ENCODE data around the gene DDRGK1.
A peak's percentile ranks its signal among the peaks of the same experiment; 100 is the strongest.

DDRGK1 gene

GRCh38 chr20:3168079-3168828 lies 36.2 kb downstream of the DDRGK1 start:
- no peaks in the 10 kb centered on the region for H3K9me2 ChIP-seq (replicated peaks; ENCODE audit: control insufficient read depth, low read length)
- no peaks in the 10 kb centered on the region for H3F3A ChIP-seq (ENCODE audit: control insufficient read depth, insufficient read depth)
- H3K79me2 ChIP-seq (ENCODE audit: control insufficient read depth, low read length), result no peaks in the 10 kb centered on the region
- H3K36me3 ChIP-seq (ENCODE audit: control insufficient read depth, low read length), result no peaks in the 10 kb centered on the region
- no peak overlapping the region for H3K27ac ChIP-seq (ENCODE audit: low read depth, low read length)
- peaks cover 5% of the 10 kb centered on the region for H3K4me1 ChIP-seq (ENCODE audit: control insufficient read depth, low read length)
- H3K27me3 ChIP-seq (ENCODE audit: control insufficient read depth, low read length), result peaks cover 42% of the 10 kb centered on the region
- no peaks in the 10 kb centered on the region for H3K9me3 ChIP-seq (ENCODE audit: control insufficient read depth, insufficient read depth, low read length)
- H4K20me1 ChIP-seq (ENCODE audit: control insufficient read depth, insufficient read depth, low read depth, low read length), result no peaks in the 10 kb centered on the region
- H3K4me3 ChIP-seq (ENCODE audit: low read length), result no peak overlapping the region
- H3K4me2 ChIP-seq (ENCODE audit: low read length), result peak overlapping the region; percentile 21; the same call in 1 of the 2 replicates
- TF ChIP-seq CTCF (IDR thresholded peaks at IDR 0.05; ENCODE audit: low read depth, low read length, poor library complexity, severe bottlenecking) (peak; percentile 16), EZH2phosphoT487 (IDR thresholded peaks at IDR 0.05; ENCODE audit: borderline replicate concordance, low read length) (no peak)

- Histone ChIP-seq H3K9me3 (ENCODE audit: control insufficient read depth, insufficient read depth, low read length) (no peaks in the 10 kb centered on the region), H3K9me2 (replicated peaks; ENCODE audit: control insufficient read depth, low read length) (no peaks in the 10 kb centered on the region), H3K27ac (ENCODE audit: low read depth, low read length) (no peak overlapping the region), H4K20me1 (ENCODE audit: control insufficient read depth, insufficient read depth, low read depth, low read length) (no peaks in the 10 kb centered on the region), H3K79me2 (ENCODE audit: control insufficient read depth, low read length) (no peaks in the 10 kb centered on the region), H3F3A (ENCODE audit: control insufficient read depth, insufficient read depth) (no peaks in the 10 kb centered on the region), H3K4me1 (ENCODE audit: control insufficient read depth, low read length) (peaks cover 4% of the 10 kb centered on the region), H3K4me3 (ENCODE audit: low read length) (no peak overlapping the region), H3K36me3 (ENCODE audit: control insufficient read depth, low read length) (no peaks in the 10 kb centered on the region), H3K4me2 (ENCODE audit: low read length) (peak overlapping the region; percentile 21; the same call in 1 of the 2 replicates), H3K27me3 (ENCODE audit: control insufficient read depth, low read length) (peaks cover 42% of the 10 kb centered on the region)
- TF ChIP-seq CTCF (IDR thresholded peaks at IDR 0.05; ENCODE audit: low read depth, low read length, poor library complexity, severe bottlenecking) (no peak), EZH2phosphoT487 (IDR thresholded peaks at IDR 0.05; ENCODE audit: borderline replicate concordance, low read length) (no peak)
These were observed 36.8 kb downstream of the DDRGK1 start for GRCh38 chr20:3167738-3168078.

- Histone ChIP-seq H3K4me3 (ENCODE audit: low read length) (no peak overlapping the region), H3K9me2 (replicated peaks; ENCODE audit: control insufficient read depth, low read length) (no peaks in the 10 kb centered on the region), H3K9me3 (ENCODE audit: control insufficient read depth, insufficient read depth, low read length) (no peaks in the 10 kb centered on the region), H4K20me1 (ENCODE audit: control insufficient read depth, insufficient read depth, low read depth, low read length) (no peaks in the 10 kb centered on the region), H3K4me1 (ENCODE audit: control insufficient read depth, low read length) (peaks cover 3% of the 10 kb centered on the region; the same call in 1 of the 2 replicates), H3K79me2 (ENCODE audit: control insufficient read depth, low read length) (no peaks in the 10 kb centered on the region), H3K27me3 (ENCODE audit: control insufficient read depth, low read length) (peaks cover 34% of the 10 kb centered on the region), H3K27ac (ENCODE audit: low read depth, low read length) (no peak overlapping the region), H3K36me3 (ENCODE audit: control insufficient read depth, low read length) (no peaks in the 10 kb centered on the region), H3F3A (ENCODE audit: control insufficient read depth, insufficient read depth) (no peaks in the 10 kb centered on the region), H3K4me2 (ENCODE audit: low read length) (no peak overlapping the region)
- TF ChIP-seq CTCF (IDR thresholded peaks at IDR 0.05; ENCODE audit: low read depth, low read length, poor library complexity, severe bottlenecking), result no peak
These were observed 37.6 kb downstream of the DDRGK1 start for GRCh38 chr20:3166913-3167342.
